PC-3 (cell line): ENCODE results near the gene ZCCHC3. TPM values are rescaled to one million over a fixed set of nuclear protein-coding genes. Genes with fewer than 3 reads are reported as not detected.

Experiments used
- ATAC-seq: fragments of 200-7000 bp; cut with Tn5 transposase; 2 replicates; pipeline ENCODE4 v1.9.1; 2020; ENCODE audit warnings: mild to moderate bottlenecking, moderate library complexity
- BruUV-seq: library from RNA; stranded (reverse); fragments of 400-500 nt; replicated peaks from 2 replicates; lab custom pipeline; 2021; lab: Mats Ljungman, UMichigan
- CTCF ChIA-PET: fragments of 300-600 bp; sonication (Branson Sonifier 250); formaldehyde crosslinking; loops from one replicate; lab custom pipeline; 2022; ENCODE audit warnings: antibody characterized with exemption; lab: Charles Lee
- POLR2A ChIA-PET: fragments of 300-600 bp; sonication (Branson Sonifier 250); formaldehyde crosslinking; loops from one replicate; lab custom pipeline; 2022; ENCODE audit warnings: antibody characterized with exemption; ENCODE audit not compliant: unreplicated experiment; lab: Charles Lee
- DNase-seq: peaks from one replicate; pipeline ENCODE4 v3.0.0-alpha.2; 2015
- H2AFZ ChIP-seq: fragments of 300-600 bp; sonication (generic); 2 replicates; pipeline ENCODE4 v1.6.0; 2016; ENCODE audit warnings: antibody characterized with exemption, low read length
- H3F3A ChIP-seq: fragments of 300-600 bp; sonication (generic); one replicate; pipeline ENCODE4 v1.6.0; 2017; ENCODE audit warnings: antibody characterized with exemption, low read length, control low read depth, mild to moderate bottlenecking; ENCODE audit not compliant: unreplicated experiment
- H3K27ac ChIP-seq: fragments of 300-600 bp; sonication (generic); 2 replicates; pipeline ENCODE4 v1.5.1; 2016; ENCODE audit warnings: mild to moderate bottlenecking, low read length
- H3K27me3 ChIP-seq: fragments of 300-600 bp; sonication (generic); 2 replicates; pipeline ENCODE4 v1.6.1; 2016; ENCODE audit warnings: low read length, mixed read lengths
- H3K36me3 ChIP-seq: fragments of 300-600 bp; sonication (generic); 2 replicates; pipeline ENCODE4 v1.6.1; 2016; ENCODE audit warnings: low read depth, mixed run types, low read length, mixed read lengths
- H3K4me1 ChIP-seq: fragments of 300-600 bp; sonication (generic); 2 replicates; pipeline ENCODE4 v1.5.1; 2016; ENCODE audit warnings: low read length; ENCODE audit not compliant: insufficient read depth
- H3K4me2 ChIP-seq: fragments of 300-600 bp; sonication (generic); 2 replicates; pipeline ENCODE4 v1.6.0; 2016; ENCODE audit warnings: low read length
- H3K4me3 ChIP-seq: fragments of 300-600 bp; sonication (generic); 2 replicates; pipeline ENCODE4 v1.5.1; 2016; ENCODE audit warnings: mild to moderate bottlenecking, low read length, mixed read lengths
- H3K79me2 ChIP-seq: fragments of 300-600 bp; sonication (generic); 2 replicates; pipeline ENCODE4 v1.6.1; 2017; ENCODE audit warnings: low read length, mixed read lengths
- H3K9ac ChIP-seq: fragments of 300-600 bp; sonication (generic); 2 replicates; pipeline ENCODE4 v1.6.0; 2016; ENCODE audit warnings: mild to moderate bottlenecking, low read length
- H3K9me2 ChIP-seq: fragments of 300-600 bp; sonication (generic); replicated peaks from 2 replicates; pipeline ENCODE4 v1.6.1; 2016; ENCODE audit warnings: mixed run types, low read length, mixed read lengths
- H3K9me3 ChIP-seq: fragments of 300-600 bp; sonication (generic); 2 replicates; pipeline ENCODE4 v1.6.1; 2016; ENCODE audit warnings: low read length, mixed read lengths
- H4K20me1 ChIP-seq: fragments of 300-600 bp; sonication (generic); 2 replicates; pipeline ENCODE4 v1.6.1; 2016; ENCODE audit warnings: low read length, mixed read lengths
- CTCF ChIP-seq: fragments of 300-600 bp; sonication (generic); conservative IDR thresholded peaks from 2 replicates; pipeline ENCODE4 v1.5.1; 2017; ENCODE audit warnings: antibody characterized with exemption, low read depth, mild to moderate bottlenecking, low read length
- EZH2 ChIP-seq: fragments of 300-600 bp; sonication (generic); IDR thresholded peaks from one replicate; pipeline ENCODE4 v1.6.1; 2017; ENCODE audit warnings: antibody characterized with exemption, mild to moderate bottlenecking, low read length; ENCODE audit not compliant: unreplicated experiment
- EZH2phosphoT487 ChIP-seq: fragments of 300-600 bp; sonication (generic); IDR thresholded peaks from 2 replicates; pipeline ENCODE4 v1.6.1; 2018; ENCODE audit warnings: mild to moderate bottlenecking, antibody characterized with exemption, low read length, borderline replicate concordance
- intact Hi-C: fragments of 100-400 bp; cut with micrococcal nuclease; formaldehyde crosslinking; loops from 2 replicates; pipeline ENCODE4 v1.9.0; 2023
- total RNA-seq: library from RNA; depleted of rRNA; stranded (reverse); fragments of >200 nt; gene quantifications from 2 replicates; pipeline ENCODE4 v1.2.3, GENCODE V29; 2014

ZCCHC3 gene
- total RNA-seq, 1 experiment from 2014 or later, result 18.5 TPM

GRCh38 chr20:346640-347316 lies 49.4 kb downstream of the ZCCHC3 start, which contains the start of gene NRSN2:
TSS of gene NRSN2 (plus strand) at chr20:347111. CDS start at chr20:349644, 2,533 bp downstream.
- Histone ChIP-seq H3K36me3 (peaks cover 11% of the 10 kb centered on the region; the same call in 1 of the 2 replicates), H3K4me1 (peaks cover 12% of the 10 kb centered on the region), H3K9me3 (peaks cover 8% of the 10 kb centered on the region), H3K9ac (peak within 1 kb of the TSS; percentile 72), H3K79me2 (peaks cover 11% of the 10 kb centered on the region; the same call in 1 of the 2 replicates), H3K27me3 (no peaks in the 10 kb centered on the region), H3K4me2 (peak within 1 kb of the TSS; percentile 92), H3K27ac (peak within 1 kb of the TSS; percentile 81), H3K4me3 (peak within 1 kb of the TSS; percentile 79), H3K9me2 (no peaks in the 10 kb centered on the region), H2AFZ (peak within 1 kb of the TSS; percentile 91), H4K20me1 (no peaks in the 10 kb centered on the region), H3F3A (no peaks in the 10 kb centered on the region)
- DNase-seq (peak; percentile 65), ATAC-seq (peak; percentile 72)
- ChIA-PET CTCF (interaction anchor here (0.8 to 1.0 kb wide), 2 partner anchors 25 to 85 kb away, joined by 3 read pairs; no protein-coding TSS in a partner anchor), POLR2A (interaction anchor here (0.5 to 1.0 kb wide), 3 partner anchors 24 to 66 kb away, joined by 4 to 5 read pairs (median 5); no protein-coding TSS in a partner anchor)
- no peak for TF ChIP-seq EZH2
- TF ChIP-seq CTCF, result no peak
- TF ChIP-seq EZH2phosphoT487, result no peak
- intact Hi-C loops, result no loop called here
- no TSS peak for BruUV-seq

GRCh38 chr20:347317-347639 lies 49.9 kb downstream of the ZCCHC3 start:
- TSS peak; percentile 41 for BruUV-seq
- H3K9me3 ChIP-seq, result peaks cover 8% of the 10 kb centered on the region
- peak overlapping the region; percentile 81 for H3K27ac ChIP-seq
- peak overlapping the region; percentile 79 for H3K4me3 ChIP-seq
- TF ChIP-seq CTCF (no peak), EZH2phosphoT487 (no peak), EZH2 (no peak)
- POLR2A ChIA-PET, result interaction anchor here (0.5 to 1.0 kb wide), 4 partner anchors 23 to 857 kb away, joined by 4 to 5 read pairs (median 4); no protein-coding TSS in a partner anchor
- H3K4me2 ChIP-seq, result peak overlapping the region; percentile 92
- H3K9ac ChIP-seq, result peak overlapping the region; percentile 72
- DNase-seq (no peak), ATAC-seq (no peak)
- H3F3A ChIP-seq, result no peaks in the 10 kb centered on the region
- intact Hi-C loops, result no loop called here
- peaks cover 12% of the 10 kb centered on the region for H3K4me1 ChIP-seq
- CTCF ChIA-PET, result interaction anchor here (0.8 to 1.0 kb wide), 2 partner anchors 25 to 84 kb away, joined by 3 read pairs; no protein-coding TSS in a partner anchor
- H3K36me3 ChIP-seq, result peaks cover 11% of the 10 kb centered on the region; the same call in 1 of the 2 replicates
- no peaks in the 10 kb centered on the region for H3K27me3 ChIP-seq
- peaks cover 11% of the 10 kb centered on the region; the same call in 1 of the 2 replicates for H3K79me2 ChIP-seq
- no peaks in the 10 kb centered on the region for H3K9me2 ChIP-seq
- no peaks in the 10 kb centered on the region for H4K20me1 ChIP-seq
- H2AFZ ChIP-seq, result peak overlapping the region; percentile 91
